NCI-H2227 (cell line): ENCODE results near the gene LGR6.
"Not testable (repeated sequence)": the region's sequence is repeated elsewhere in the genome, so short reads cannot be mapped to it uniquely, and the experiment has no call there.

Source experiments
- DNase-seq: peaks from one replicate; lab custom pipeline; 2025; ENCODE audit not compliant: unreplicated experiment; lab: John Stamatoyannopoulos, UW

The LGR6 gene

GRCh38 chr1:202317941-202318925, 124.6 kb downstream of the LGR6 start:
- DNase-seq: no peak

GRCh38 chr1:202319381-202320080, 125.9 kb downstream of the LGR6 start:
- no peak for DNase-seq

- DNase-seq: no peak
These were observed 126.4 kb downstream of the LGR6 start for GRCh38 chr1:202320081-202320405.

GRCh38 chr1:202323731-202324130, 130.1 kb downstream of the LGR6 start:
- no peak for DNase-seq

GRCh38 chr1:202324646-202325045, 131.0 kb downstream of the LGR6 start:
- no peak for DNase-seq

- DNase-seq: no peak
These were observed 136.3 kb downstream of the LGR6 start for GRCh38 chr1:202329891-202330290.

GRCh38 chr1:202333861-202334260, 140.3 kb downstream of the LGR6 start:
- DNase-seq: no peak

- DNase-seq: peak; percentile 65
These were observed 150.2 kb downstream of the LGR6 start for GRCh38 chr1:202343652-202344349.

- no peak for DNase-seq
These were observed 154.5 kb downstream of the LGR6 start for GRCh38 chr1:202348005-202348508.

- DNase-seq: peak; percentile 99
These were observed 155.1 kb downstream of the LGR6 start, which contains the start of gene PPP1R12B for GRCh38 chr1:202348509-202349205. Gene PPP1R12B (plus strand): TSS chr1:202348699. CDS start chr1:202348852, 153 bp downstream.

- DNase-seq: peak; percentile 56
These were observed 155.8 kb downstream of the LGR6 start for GRCh38 chr1:202349206-202349928.

GRCh38 chr1:202351725-202352124, 158.1 kb downstream of the LGR6 start:
- DNase-seq: no peak

- not testable (repeated sequence) for DNase-seq
These were observed 159.1 kb downstream of the LGR6 start for GRCh38 chr1:202352583-202353197.

GRCh38 chr1:202355944-202356553, 162.4 kb downstream of the LGR6 start:
- DNase-seq: no peak

- DNase-seq: no peak
These were observed 163.9 kb downstream of the LGR6 start for GRCh38 chr1:202357506-202357905.

- no peak for DNase-seq
These were observed 167.6 kb downstream of the LGR6 start for GRCh38 chr1:202361224-202361623.

GRCh38 chr1:202361701-202362100, 168.1 kb downstream of the LGR6 start:
- DNase-seq: no peak

GRCh38 chr1:202362212-202362611, 168.6 kb downstream of the LGR6 start:
- DNase-seq: peak; percentile 41
